WERI-Rb-1 (cell line): ENCODE data around the gene MFSD12.
"Not testable (repeated sequence)": the region's sequence is repeated elsewhere in the genome, so short reads cannot be mapped to it uniquely, and the experiment has no call there.

Source experiments
- DNase-seq: peaks from one replicate; pipeline ENCODE4 v3.0.0-alpha.2; 2020
- H3K27ac ChIP-seq: fragments of 250-450 bp; sonication (Bioruptor Pico); 2 replicates; pipeline ENCODE4 v1.5.1; 2020; ENCODE audit warnings: mild to moderate bottlenecking, moderate library complexity
- H3K27me3 ChIP-seq: fragments of 250-450 bp; sonication (Bioruptor Pico); 2 replicates; pipeline ENCODE4 v1.5.1; 2021; ENCODE audit warnings: mild to moderate bottlenecking, low read depth, moderate library complexity; ENCODE audit not compliant: insufficient read depth, severe bottlenecking
- H3K36me3 ChIP-seq: fragments of 250-450 bp; sonication (Bioruptor Pico); 2 replicates; pipeline ENCODE4 v1.5.1; 2020; ENCODE audit warnings: mild to moderate bottlenecking, moderate library complexity
- H3K4me3 ChIP-seq: 2 replicates; pipeline ENCODE4 v1.5.1; 2011; ENCODE audit warnings: low read depth, mild to moderate bottlenecking, control low read depth, low read length
- H3K9me3 ChIP-seq: fragments of 250-450 bp; sonication (Bioruptor Pico); 2 replicates; pipeline ENCODE4 v1.5.1; 2021; ENCODE audit warnings: mild to moderate bottlenecking, moderate library complexity; ENCODE audit not compliant: severe bottlenecking
- CTCF ChIP-seq: IDR thresholded peaks from 2 replicates; pipeline ENCODE4 v1.5.1; 2011; ENCODE audit warnings: low read depth, mild to moderate bottlenecking, control low read depth, inconsistent platforms, low read length

MFSD12 gene

DNA sequence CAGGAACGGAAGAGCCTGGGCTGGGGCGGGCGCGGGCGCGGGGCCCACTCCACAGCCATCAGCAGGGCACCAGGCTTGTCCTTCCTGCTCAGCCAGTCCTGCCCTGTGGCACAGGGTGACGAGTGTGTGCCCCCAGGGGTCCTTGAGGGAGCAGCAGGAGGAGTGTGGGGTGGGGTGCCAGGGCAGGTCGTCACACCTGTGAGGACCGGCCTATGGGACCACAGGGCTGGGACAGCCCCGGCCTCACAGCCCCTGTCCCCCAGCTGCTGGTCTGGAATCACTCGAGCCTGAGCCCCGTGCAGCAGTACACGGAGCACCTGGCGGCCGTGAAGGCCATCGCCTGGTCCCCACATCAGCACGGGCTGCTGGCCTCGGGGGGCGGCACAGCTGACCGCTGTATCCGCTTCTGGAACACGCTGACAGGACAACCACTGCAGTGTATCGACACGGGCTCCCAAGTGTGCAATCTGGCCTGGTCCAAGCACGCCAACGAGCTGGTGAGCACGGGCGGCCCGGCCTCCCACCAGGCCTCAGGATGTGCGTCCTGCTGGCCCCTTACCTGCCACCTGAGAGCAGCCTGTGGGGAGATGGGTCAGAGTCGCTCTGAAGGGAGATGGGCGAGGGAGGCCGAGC is 25.1 kb downstream of the MFSD12 start:
- no peak for TF ChIP-seq CTCF
- H3K36me3 ChIP-seq: peaks cover 74% of the 10 kb centered on the region

GRCh38 chr19:3531716-3532115 is 25.7 kb downstream of the MFSD12 start:
- no peak for TF ChIP-seq CTCF
- Histone ChIP-seq H3K9me3 (no peaks in the 10 kb centered on the region), H3K4me3 (no peak overlapping the region), H3K27me3 (no peaks in the 10 kb centered on the region), H3K36me3 (peaks cover 74% of the 10 kb centered on the region), H3K27ac (no peak overlapping the region)
- DNase-seq: no peak

More for the DNA sequence above, 25.1 kb downstream of the MFSD12 start:
- no peak for DNase-seq
- Histone ChIP-seq H3K27me3 (no peaks in the 10 kb centered on the region), H3K9me3 (no peaks in the 10 kb centered on the region), H3K4me3 (no peak overlapping the region), H3K27ac (no peak overlapping the region)

DNA sequence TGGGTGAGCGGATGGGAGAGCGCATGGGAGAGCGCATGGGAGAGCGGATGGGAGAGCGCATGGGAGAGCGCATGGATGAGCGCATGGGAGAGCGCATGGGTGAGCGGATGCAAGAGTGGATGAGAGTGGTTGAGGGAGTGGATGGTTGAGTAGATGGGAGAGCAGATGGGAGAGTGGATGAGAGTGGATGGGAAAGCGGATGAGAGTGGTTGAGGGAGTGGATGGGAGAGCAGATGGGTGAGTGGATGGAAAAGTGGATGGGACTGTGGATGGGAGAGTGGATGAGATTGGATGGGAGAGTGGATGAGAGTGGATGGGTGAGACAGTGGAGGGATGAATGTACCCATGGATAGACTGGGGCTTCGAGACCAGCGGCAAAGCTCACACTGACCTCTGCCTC is 27.0 kb downstream of the MFSD12 start:
- no peak for DNase-seq
- TF ChIP-seq CTCF: no peak
- no peak overlapping the region for H3K4me3 ChIP-seq
- H3K27me3 ChIP-seq: no peaks in the 10 kb centered on the region
- no peaks in the 10 kb centered on the region for H3K9me3 ChIP-seq
- H3K27ac ChIP-seq: no peak overlapping the region
- peaks cover 73% of the 10 kb centered on the region for H3K36me3 ChIP-seq

DNA sequence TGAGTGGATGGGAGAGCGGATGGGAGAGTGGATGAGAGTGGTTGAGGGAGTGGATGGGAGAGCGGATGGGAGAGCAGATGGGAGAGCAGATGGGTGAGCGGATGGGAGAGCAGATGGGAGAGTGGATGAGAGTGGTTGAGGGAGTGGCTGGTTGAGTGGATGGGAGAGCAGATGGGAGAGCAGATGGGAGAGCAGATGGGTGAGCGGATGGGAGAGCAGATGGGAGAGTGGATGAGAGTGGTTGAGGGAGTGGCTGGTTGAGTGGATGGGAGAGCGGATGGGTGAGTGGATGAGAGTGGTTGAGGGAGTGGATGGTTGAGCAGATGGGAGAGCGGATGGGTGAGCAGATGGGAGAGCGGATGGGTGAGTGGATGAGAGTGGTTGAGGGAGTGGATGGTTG is 28.1 kb downstream of the MFSD12 start:
- H3K4me3 ChIP-seq, H3K27me3 ChIP-seq, H3K9me3 ChIP-seq, H3K27ac ChIP-seq: not testable (repeated sequence)
- peaks cover 70% of the 10 kb centered on the region for H3K36me3 ChIP-seq
- DNase-seq: peak; percentile 56

- Histone ChIP-seq H3K36me3 (peaks cover 69% of the 10 kb centered on the region), H3K27me3 (no peaks in the 10 kb centered on the region), H3K27ac (no peak overlapping the region), H3K4me3 (no peak overlapping the region), H3K9me3 (no peaks in the 10 kb centered on the region)
- no peak for TF ChIP-seq CTCF
- no peak for DNase-seq
Measured at GRCh38 chr19:3528539-3529211, 28.7 kb downstream of the MFSD12 start.

DNA sequence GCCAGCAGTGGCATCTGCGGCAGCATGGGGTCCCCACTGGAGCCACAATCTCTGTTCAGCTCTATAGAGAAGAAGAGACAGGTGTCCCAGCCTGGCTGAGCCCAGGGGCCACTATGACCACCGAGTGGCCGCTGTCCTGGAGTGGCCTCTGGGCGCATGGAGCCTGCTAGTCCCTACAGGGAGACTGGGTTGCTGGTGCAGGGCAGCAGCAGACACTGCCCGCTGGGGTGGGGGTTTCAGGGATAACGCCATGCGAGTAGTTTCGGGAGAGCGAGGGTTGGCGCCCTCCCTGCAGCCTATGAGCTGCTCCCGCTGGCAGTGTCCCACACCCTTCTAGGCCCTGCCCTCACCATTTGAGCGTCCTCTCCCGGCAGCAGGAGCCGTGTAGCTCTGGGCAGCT is 29.3 kb downstream of the MFSD12 start:
- no peak for DNase-seq
- Histone ChIP-seq H3K27ac (no peak overlapping the region), H3K9me3 (no peaks in the 10 kb centered on the region), H3K36me3 (peaks cover 69% of the 10 kb centered on the region), H3K4me3 (no peak overlapping the region), H3K27me3 (no peaks in the 10 kb centered on the region)
- no peak for TF ChIP-seq CTCF
